Kidney epithelial cell (primary cell): ENCODE data around the gene TGFBR3. TPM values are rescaled to one million over a fixed set of nuclear protein-coding genes. Genes with fewer than 3 reads are reported as not detected.

ENCODE experiments used
- DNase-seq: peaks from one replicate; pipeline ENCODE4 v3.0.0-alpha.2; 2010; ENCODE audit warnings: low read depth
- H3K27me3 ChIP-seq: 2 replicates; pipeline ENCODE4 v1.6.0; 2011; ENCODE audit warnings: low read length; ENCODE audit not compliant: control insufficient read depth, insufficient read depth
- H3K36me3 ChIP-seq: 2 replicates; pipeline ENCODE4 v1.5.1; 2011; ENCODE audit warnings: low read length; ENCODE audit not compliant: control insufficient read depth, insufficient read depth
- H3K4me3 ChIP-seq: 2 replicates; pipeline ENCODE4 v1.5.1; 2011; ENCODE audit warnings: low read depth, mild to moderate bottlenecking, control low read depth, low read length
- CTCF ChIP-seq: IDR thresholded peaks from 2 replicates; pipeline ENCODE4 v1.5.1; 2011; ENCODE audit warnings: mild to moderate bottlenecking, moderate library complexity, low read length, control low read depth, inconsistent platforms; ENCODE audit not compliant: insufficient read depth, poor library complexity, severe bottlenecking
- total RNA-seq: library from RNA; depleted of rRNA; stranded (reverse); fragments of >200 nt; gene quantifications from 2 replicates; pipeline ENCODE4 v1.2.3, GENCODE V29; 2015

The TGFBR3 gene
- total RNA-seq, 1 donor from 2014 or later = 5.5 TPM

- TF ChIP-seq CTCF = no peak
- no peak for DNase-seq
- Histone ChIP-seq H3K4me3 (no peak overlapping the region), H3K36me3 (no peaks in the 10 kb centered on the region), H3K27me3 (no peaks in the 10 kb centered on the region)
Observed at GRCh38 chr1:91879733-91880132, 6.2 kb downstream of the TGFBR3 start.

- no peak for TF ChIP-seq CTCF
- Histone ChIP-seq H3K36me3 (no peaks in the 10 kb centered on the region), H3K27me3 (no peaks in the 10 kb centered on the region), H3K4me3 (no peak overlapping the region)
- DNase-seq = no peak
Observed at GRCh38 chr1:91877574-91878208, 8.3 kb downstream of the TGFBR3 start.

- H3K27me3 ChIP-seq = no peaks in the 10 kb centered on the region
- no peak for TF ChIP-seq CTCF
- DNase-seq = no peak
- no peak overlapping the region for H3K4me3 ChIP-seq
- no peaks in the 10 kb centered on the region for H3K36me3 ChIP-seq
Observed at GRCh38 chr1:91876781-91877573, 9.0 kb downstream of the TGFBR3 start.

- no peak for DNase-seq
- TF ChIP-seq CTCF = no peak
- Histone ChIP-seq H3K4me3 (no peak overlapping the region), H3K27me3 (no peaks in the 10 kb centered on the region), H3K36me3 (no peaks in the 10 kb centered on the region)
Observed at GRCh38 chr1:91876040-91876470, 9.9 kb downstream of the TGFBR3 start.

GRCh38 chr1:91874167-91874566, 11.8 kb downstream of the TGFBR3 start:
- H3K36me3 ChIP-seq = no peaks in the 10 kb centered on the region
- no peaks in the 10 kb centered on the region for H3K27me3 ChIP-seq
- no peak for TF ChIP-seq CTCF
- no peak for DNase-seq
- H3K4me3 ChIP-seq = no peak overlapping the region
